GM12878 (cell line): ENCODE measurements around the gene CNDP2. TPM values are rescaled to one million over a fixed set of nuclear protein-coding genes. Genes with fewer than 3 reads are reported as not detected.

Source experiments
- ATF2 ChIP-seq: IDR thresholded peaks from 2 replicates; pipeline ENCODE4 v1.6.1; 2012; ENCODE audit warnings: low read length, inconsistent platforms
- BRCA1 ChIP-seq: IDR thresholded peaks from 2 replicates; pipeline ENCODE4 v1.6.1; 2011; ENCODE audit warnings: low read depth, low read length, improper control_type of control experiment
- E2F8 ChIP-seq: fragments of 450-650 bp; IDR thresholded peaks from 2 replicates; pipeline ENCODE4 v1.6.1; 2018; ENCODE audit warnings: mild to moderate bottlenecking, low read depth, moderate library complexity; ENCODE audit not compliant: partially characterized antibody
- ETV6 ChIP-seq, 2 experiments: fragments of 450-650 bp in 1 of 2; IDR thresholded peaks in 1 of 2; conservative IDR thresholded peaks in 1 of 2; 2 replicates each; pipeline ENCODE4 v1.6.1; 2014; ENCODE audit warnings: antibody characterized with exemption in 1 of 2, borderline replicate concordance in 1 of 2, low read depth in 1 of 2, mild to moderate bottlenecking in 1 of 2, moderate library complexity in 1 of 2
- KAT2A ChIP-seq: conservative IDR thresholded peaks from 2 replicates; pipeline ENCODE4 v1.6.1; 2011; ENCODE audit warnings: low read depth, low read length; ENCODE audit not compliant: control insufficient read depth
- KDM1A ChIP-seq: fragments of 200-600 bp; sonication (generic); IDR thresholded peaks from 2 replicates; pipeline ENCODE4 v1.6.1; 2016; ENCODE audit warnings: borderline replicate concordance
- MEF2B ChIP-seq: fragments of 450-650 bp; IDR thresholded peaks from 2 replicates; pipeline ENCODE4 v1.6.1; 2018; ENCODE audit warnings: mild to moderate bottlenecking, moderate library complexity; ENCODE audit not compliant: partially characterized antibody, poor library complexity, severe bottlenecking
- NBN ChIP-seq: fragments of 450-650 bp; IDR thresholded peaks from 2 replicates; pipeline ENCODE4 v1.6.1; 2016
- NR2C1 ChIP-seq: fragments of 450-650 bp; IDR thresholded peaks from 2 replicates; pipeline ENCODE4 v1.6.1; 2017; ENCODE audit warnings: antibody characterized with exemption, mild to moderate bottlenecking, moderate library complexity
- NR2F1 ChIP-seq: fragments of 450-650 bp; conservative IDR thresholded peaks from 2 replicates; pipeline ENCODE4 v1.6.1; 2017; ENCODE audit warnings: mild to moderate bottlenecking
- POLR2AphosphoS5 ChIP-seq: IDR thresholded peaks from 2 replicates; pipeline ENCODE4 v1.6.1; 2011; ENCODE audit warnings: mild to moderate bottlenecking, low read length, inconsistent platforms
- RCOR1 ChIP-seq: conservative IDR thresholded peaks from 2 replicates; pipeline ENCODE4 v1.6.1; 2012; ENCODE audit warnings: low read depth, low read length, improper control_type of control experiment
- SP1 ChIP-seq: IDR thresholded peaks from one replicate; pipeline ENCODE4 v1.6.1; 2011; ENCODE audit warnings: low read depth, low read length
- TCF12 ChIP-seq: IDR thresholded peaks from 2 replicates; pipeline ENCODE4 v1.6.1; 2011; ENCODE audit warnings: low read depth, mild to moderate bottlenecking, low read length
- YY1 ChIP-seq: IDR thresholded peaks from 2 replicates; pipeline ENCODE4 v1.6.1; 2011; ENCODE audit warnings: low read depth, mild to moderate bottlenecking, low read length
- ZNF24 ChIP-seq: fragments of 450-650 bp; IDR thresholded peaks from 2 replicates; pipeline ENCODE4 v1.6.1; 2017; ENCODE audit warnings: antibody characterized with exemption, mild to moderate bottlenecking
- polyA plus RNA-seq, 11 experiments: library from polyadenylated mRNA; depleted of rRNA in 4 of 11; unstranded in 6 of 11; stranded (reverse) in 5 of 11; fragments of >200 nt; fragmentation: Nextera tagmentation in 4 of 11; fragmentation: Illumina TruSeq in 1 of 11; extraction: Ambion mirVana in 4 of 11; extraction: Trizol in 1 of 11; gene quantifications; 1 replicate in 1 of 11; 2 replicates in 10 of 11; pipeline versions ENCODE4 v1.2.1 to v1.2.3, GENCODE V29; 2011 to 2016; ENCODE audit warnings: inconsistent platforms in 2 of 11, missing spikeins in 2 of 11, low read depth in 1 of 11
- total RNA-seq, 4 experiments: library from RNA; depleted of rRNA in 3 of 4; stranded (reverse); fragments of >200 nt in 3 of 4; fragmentation: Illumina TruSeq in 1 of 4; extraction: Trizol in 1 of 4; gene quantifications; 2 replicates each; pipeline versions ENCODE4 v1.2.1 to v1.2.3, GENCODE V29; 2013 to 2021
- TF ChIP-seq, protein P1 (sequence below): IDR thresholded peaks from 2 replicates; pipeline ENCODE4 v1.6.1; 2011; ENCODE audit warnings: low read depth, low read length, improper control_type of control experiment, borderline replicate concordance
- TF ChIP-seq, protein P2 (sequence below): fragments of 450-650 bp; IDR thresholded peaks from 2 replicates; pipeline ENCODE4 v1.6.1; 2016; ENCODE audit warnings: mild to moderate bottlenecking, moderate library complexity, borderline replicate concordance
- TF ChIP-seq, protein P3 (sequence below): IDR thresholded peaks from 2 replicates; pipeline ENCODE4 v1.6.1; 2012; ENCODE audit warnings: low read depth, low read length, improper control_type of control experiment

The CNDP2 gene
- total and polyA plus RNA-seq, 10 of the 15 experiments (the other 5 are each of a cell fraction or from before 2014, with no cell fraction given), result 63.5 to 213 (median 158) TPM

GRCh38 chr18:74498712-74499627, 2.8 kb downstream of the CNDP2 start (continued):
- TF ChIP-seq BRCA1 (no peak), YY1 (no peak), KAT2A (no peak), ETV6 (conservative IDR thresholded peaks at IDR 0.05 in 1 of 2, IDR thresholded peaks at IDR 0.05 in 1 of 2; ENCODE audit: borderline replicate concordance in 1 of 2, low read depth in 1 of 2) (peak in 1 of 2 experiments; percentile 51; a peak in 2 of 4 replicates), E2F8 (peak; percentile 53), MEF2B (no peak), SP1 (no peak), NR2C1 (no peak), TCF12 (no peak), KDM1A (no peak), ATF2 (0 out of 2 replicates have a peak, but pooled peaks have one; percentile 19), POLR2AphosphoS5 (no peak), ZNF24 (no peak), NBN (0 out of 2 replicates have a peak, but pooled peaks have one; percentile 52), RCOR1 (no peak), NR2F1 (0 out of 2 replicates have a peak, but pooled peaks have one; percentile 33)
- TF ChIP-seq, protein P1, sequence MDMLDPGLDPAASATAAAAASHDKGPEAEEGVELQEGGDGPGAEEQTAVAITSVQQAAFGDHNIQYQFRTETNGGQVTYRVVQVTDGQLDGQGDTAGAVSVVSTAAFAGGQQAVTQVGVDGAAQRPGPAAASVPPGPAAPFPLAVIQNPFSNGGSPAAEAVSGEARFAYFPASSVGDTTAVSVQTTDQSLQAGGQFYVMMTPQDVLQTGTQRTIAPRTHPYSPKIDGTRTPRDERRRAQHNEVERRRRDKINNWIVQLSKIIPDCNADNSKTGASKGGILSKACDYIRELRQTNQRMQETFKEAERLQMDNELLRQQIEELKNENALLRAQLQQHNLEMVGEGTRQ, result no peak; the same call in 1 of the 2 replicates
- TF ChIP-seq, protein P2, sequence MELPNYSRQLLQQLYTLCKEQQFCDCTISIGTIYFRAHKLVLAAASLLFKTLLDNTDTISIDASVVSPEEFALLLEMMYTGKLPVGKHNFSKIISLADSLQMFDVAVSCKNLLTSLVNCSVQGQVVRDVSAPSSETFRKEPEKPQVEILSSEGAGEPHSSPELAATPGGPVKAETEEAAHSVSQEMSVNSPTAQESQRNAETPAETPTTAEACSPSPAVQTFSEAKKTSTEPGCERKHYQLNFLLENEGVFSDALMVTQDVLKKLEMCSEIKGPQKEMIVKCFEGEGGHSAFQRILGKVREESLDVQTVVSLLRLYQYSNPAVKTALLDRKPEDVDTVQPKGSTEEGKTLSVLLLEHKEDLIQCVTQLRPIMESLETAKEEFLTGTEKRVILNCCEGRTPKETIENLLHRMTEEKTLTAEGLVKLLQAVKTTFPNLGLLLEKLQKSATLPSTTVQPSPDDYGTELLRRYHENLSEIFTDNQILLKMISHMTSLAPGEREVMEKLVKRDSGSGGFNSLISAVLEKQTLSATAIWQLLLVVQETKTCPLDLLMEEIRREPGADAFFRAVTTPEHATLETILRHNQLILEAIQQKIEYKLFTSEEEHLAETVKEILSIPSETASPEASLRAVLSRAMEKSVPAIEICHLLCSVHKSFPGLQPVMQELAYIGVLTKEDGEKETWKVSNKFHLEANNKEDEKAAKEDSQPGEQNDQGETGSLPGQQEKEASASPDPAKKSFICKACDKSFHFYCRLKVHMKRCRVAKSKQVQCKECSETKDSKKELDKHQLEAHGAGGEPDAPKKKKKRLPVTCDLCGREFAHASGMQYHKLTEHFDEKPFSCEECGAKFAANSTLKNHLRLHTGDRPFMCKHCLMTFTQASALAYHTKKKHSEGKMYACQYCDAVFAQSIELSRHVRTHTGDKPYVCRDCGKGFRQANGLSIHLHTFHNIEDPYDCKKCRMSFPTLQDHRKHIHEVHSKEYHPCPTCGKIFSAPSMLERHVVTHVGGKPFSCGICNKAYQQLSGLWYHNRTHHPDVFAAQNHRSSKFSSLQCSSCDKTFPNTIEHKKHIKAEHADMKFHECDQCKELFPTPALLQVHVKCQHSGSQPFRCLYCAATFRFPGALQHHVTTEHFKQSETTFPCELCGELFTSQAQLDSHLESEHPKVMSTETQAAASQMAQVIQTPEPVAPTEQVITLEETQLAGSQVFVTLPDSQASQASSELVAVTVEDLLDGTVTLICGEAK, result peak; percentile 69; the same call in 1 of the 2 replicates
- TF ChIP-seq, protein P3, sequence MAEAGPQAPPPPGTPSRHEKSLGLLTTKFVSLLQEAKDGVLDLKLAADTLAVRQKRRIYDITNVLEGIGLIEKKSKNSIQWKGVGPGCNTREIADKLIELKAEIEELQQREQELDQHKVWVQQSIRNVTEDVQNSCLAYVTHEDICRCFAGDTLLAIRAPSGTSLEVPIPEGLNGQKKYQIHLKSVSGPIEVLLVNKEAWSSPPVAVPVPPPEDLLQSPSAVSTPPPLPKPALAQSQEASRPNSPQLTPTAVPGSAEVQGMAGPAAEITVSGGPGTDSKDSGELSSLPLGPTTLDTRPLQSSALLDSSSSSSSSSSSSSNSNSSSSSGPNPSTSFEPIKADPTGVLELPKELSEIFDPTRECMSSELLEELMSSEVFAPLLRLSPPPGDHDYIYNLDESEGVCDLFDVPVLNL, result no peak
